Colonic mucosa (tissue), 4 donors: ENCODE measurements around the gene PROC. TPM values are rescaled to one million over a fixed set of nuclear protein-coding genes. Genes with fewer than 3 reads are reported as not detected.
A peak's percentile ranks its signal among the peaks of the same experiment; 100 is the strongest.

Experiments used
- DNase-seq: peaks from one replicate; pipeline ENCODE4 v3.0.0-alpha.2; 2020
- H3K27ac ChIP-seq: fragments of 200-600 bp; one replicate; pipeline ENCODE4 v1.8.0; 2021
- H3K27me3 ChIP-seq: fragments of 200-600 bp; one replicate; pipeline ENCODE4 v1.8.0; 2021
- H3K36me3 ChIP-seq: fragments of 200-600 bp; one replicate; pipeline ENCODE4 v1.8.0; 2021
- H3K4me1 ChIP-seq: fragments of 200-600 bp; one replicate; pipeline ENCODE4 v1.8.0; 2021; ENCODE audit warnings: mild to moderate bottlenecking
- H3K4me3 ChIP-seq: fragments of 200-600 bp; one replicate; pipeline ENCODE4 v1.8.0; 2021
- H3K9ac ChIP-seq, 2 donors: one replicate each; pipeline ENCODE4 v1.7.0; 2013; ENCODE audit warnings: control low read depth in 2 of 2, low read depth in 2 of 2, low read length in 2 of 2
- H3K9me3 ChIP-seq: fragments of 200-600 bp; one replicate; pipeline ENCODE4 v1.8.0; 2021
- CTCF ChIP-seq: fragments of 200-600 bp; IDR thresholded peaks from one replicate; pipeline ENCODE4 v1.8.0; 2022; ENCODE audit warnings: antibody characterized with exemption, mild to moderate bottlenecking
- intact Hi-C: fragments of 100-400 bp; cut with DNase I; formaldehyde crosslinking; loops from one replicate; pipeline ENCODE4 v1.14.1; 2022
- microRNA-seq: library from miRNA; unstranded; fragments of <30 nt; microRNA quantifications from one replicate; pipeline ENCODE4, GENCODE V29; 2019
- total RNA-seq, 2 donors: library from RNA; stranded (reverse); fragmentation: NEBNext Ultra II Directional in 1 of 2; extraction: Animal tissue kit (Norgen Biotek cat#: 25700) in 1 of 2; gene quantifications; one replicate each; pipeline ENCODE4 v1.2.1, GENCODE V29; 2021
- donor health status: healthy.
- donor health status: DM: no; HTN: no; CAD: no.
- donor health status: DM: no; HTN: no; CAD: no.

The PROC gene
- total RNA-seq, 2 donors from 2014 or later = 0.96 to 3.4 TPM

- TF ChIP-seq CTCF = no peak
- Histone ChIP-seq H3K27me3 (no peaks in the 10 kb centered on the region), H3K4me1 (peaks cover 5% of the 10 kb centered on the region), H3K36me3 (no peaks in the 10 kb centered on the region), H3K9ac (no peak overlapping the region), H3K4me3 (no peak overlapping the region), H3K27ac (no peak overlapping the region), H3K9me3 (no peaks in the 10 kb centered on the region)
- intact Hi-C loops = no loop called here
- peak; percentile 44 for DNase-seq
Observed at GRCh38 chr2:127471286-127471988, 53.2 kb downstream of the PROC start.

GRCh38 chr2:127472268-127472667 is 54.0 kb downstream of the PROC start:
- H3K4me3 ChIP-seq = no peak overlapping the region
- no peak for TF ChIP-seq CTCF

GRCh38 chr2:127475788-127476187 is 57.6 kb downstream of the PROC start:
- H3K36me3 ChIP-seq = no peaks in the 10 kb centered on the region
- peaks cover 5% of the 10 kb centered on the region for H3K4me1 ChIP-seq
- DNase-seq = no peak
- H3K9ac ChIP-seq = no peak overlapping the region
- no peaks in the 10 kb centered on the region for H3K9me3 ChIP-seq
- no peaks in the 10 kb centered on the region for H3K27me3 ChIP-seq
- TF ChIP-seq CTCF = no peak
- intact Hi-C loops = no loop called here
- H3K4me3 ChIP-seq = no peak overlapping the region
- no peak overlapping the region for H3K27ac ChIP-seq

More at GRCh38 chr2:127472268-127472667, 54.0 kb downstream of the PROC start:
- Histone ChIP-seq H3K9me3 (no peaks in the 10 kb centered on the region), H3K27ac (no peak overlapping the region), H3K27me3 (no peaks in the 10 kb centered on the region), H3K4me1 (peaks cover 5% of the 10 kb centered on the region), H3K36me3 (no peaks in the 10 kb centered on the region), H3K9ac (no peak overlapping the region)
- intact Hi-C loops = no loop called here
- no peak for DNase-seq

Small RNA genes within 50 kb of the gene (microRNA-seq; reads per million reads assigned to microRNA genes)
- gene MIR4783 = not detected

Other genes with a start within 250 kb of the PROC start
- gene CYP27C1, start 198.1 kb upstream of the PROC start, total RNA-seq = under 1 TPM in 1 of 2 donors, not detected in 1; 0.19 TPM
- gene ERCC3, start 124.3 kb upstream of the PROC start, total RNA-seq = 10 to 100 TPM; 27.8 to 32.5 TPM
- 10 to 100 TPM; 53.8 to 76.0 TPM for gene MAP3K2, start 30.5 kb upstream of the PROC start, total RNA-seq
- 10 to 100 TPM; 32.4 to 37.8 TPM for gene IWS1, start 108.1 kb downstream of the PROC start, total RNA-seq
- gene MYO7B, start 117.3 kb downstream of the PROC start, total RNA-seq = 100 to 1,000 TPM; 159 to 218 TPM
- gene GPR17, start 227.7 kb downstream of the PROC start, total RNA-seq = under 1 TPM; 0.16 to 0.20 TPM